Mucosa of descending colon (tissue), 3 donors: ENCODE measurements around the gene PROKR2. TPM values are rescaled to one million over a fixed set of nuclear protein-coding genes. Genes with fewer than 3 reads are reported as not detected.

Source experiments
- ATAC-seq: fragments of 200-7000 bp; cut with Tn5 transposase; one replicate; pipeline ENCODE4 v1.9.1; 2020; ENCODE audit warnings: mild to moderate bottlenecking, moderate library complexity
- DNase-seq, 3 donors: peaks; one replicate each; pipeline ENCODE4 v3.0.0-alpha.2; 2020
- H3K36me3 ChIP-seq: fragments of 200-600 bp; one replicate; pipeline ENCODE4 v1.8.0; 2021; ENCODE audit warnings: low read depth, mild to moderate bottlenecking
- H3K4me1 ChIP-seq: fragments of 200-600 bp; one replicate; pipeline ENCODE4 v1.8.0; 2021; ENCODE audit warnings: low read depth, mild to moderate bottlenecking
- H3K4me3 ChIP-seq: fragments of 200-600 bp; one replicate; pipeline ENCODE4 v1.8.0; 2021; ENCODE audit warnings: mild to moderate bottlenecking
- H3K9me3 ChIP-seq: fragments of 200-600 bp; one replicate; pipeline ENCODE4 v1.8.0; 2021; ENCODE audit warnings: mild to moderate bottlenecking
- CTCF ChIP-seq: fragments of 200-600 bp; IDR thresholded peaks from one replicate; pipeline ENCODE4 v1.8.0; 2022; ENCODE audit warnings: antibody characterized with exemption, mild to moderate bottlenecking
- intact Hi-C, 2 donors: fragments of 100-400 bp; cut with DNase I in 1 of 2; cut with micrococcal nuclease in 1 of 2; formaldehyde crosslinking; loops; one replicate each; pipeline versions ENCODE4 v1.11.0 to v1.11.1; 2022; cut with DNase I, micrococcal nuclease
- total RNA-seq, 3 donors: library from RNA; stranded (reverse); fragmentation: NEBNext Ultra II Directional in 2 of 3; extraction: Animal tissue kit (Norgen Biotek cat#: 25700) in 2 of 3; gene quantifications; one replicate each; pipeline versions ENCODE4 v1.2.1 to v1.2.4, GENCODE V29; 2021 to 2023
- donor health status: DM: no; HTN: no; CAD: no; lungs with moderate emphysema.
- donor health status: DM: no; HTN: no; CAD: no.
- donor health status: DM: no; HTN: yes; CAD: no.

The PROKR2 gene
- total RNA-seq, 3 donors from 2014 or later: not detected

DNA sequence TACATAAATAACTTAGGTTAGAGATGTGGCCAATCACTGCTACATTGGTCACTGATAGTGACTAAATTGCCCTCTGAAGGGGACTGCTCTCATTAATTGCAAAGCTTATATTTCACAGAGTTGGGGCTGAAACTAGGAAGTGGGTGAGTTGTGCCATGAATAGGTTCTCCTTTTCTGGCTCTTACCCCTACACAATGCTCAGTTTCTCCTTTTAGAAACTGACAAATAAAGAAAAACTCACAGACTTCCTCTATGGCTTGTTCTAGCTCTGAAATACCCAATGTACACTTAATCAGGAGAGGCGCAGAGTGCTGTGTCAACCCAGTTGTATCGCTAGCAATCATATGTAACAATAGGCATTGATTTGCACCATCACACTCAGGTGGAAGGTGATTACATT is 41.2 kb upstream of the PROKR2 start:
- Histone ChIP-seq H3K4me3 (no peak overlapping the region), H3K4me1 (no peaks in the 10 kb centered on the region), H3K9me3 (peaks cover 3% of the 10 kb centered on the region), H3K36me3 (no peaks in the 10 kb centered on the region)
- intact Hi-C loops: no loop called here
- ATAC-seq (no peak), DNase-seq (no peak)
- TF ChIP-seq CTCF: no peak

GRCh38 chr20:5356941-5357340 is 40.2 kb upstream of the PROKR2 start:
- DNase-seq (no peak), ATAC-seq (no peak)
- H3K4me1 ChIP-seq: no peaks in the 10 kb centered on the region
- TF ChIP-seq CTCF: no peak
- H3K9me3 ChIP-seq: peaks cover 3% of the 10 kb centered on the region
- H3K4me3 ChIP-seq: no peak overlapping the region
- H3K36me3 ChIP-seq: no peaks in the 10 kb centered on the region
- intact Hi-C loops: no loop called here

DNA sequence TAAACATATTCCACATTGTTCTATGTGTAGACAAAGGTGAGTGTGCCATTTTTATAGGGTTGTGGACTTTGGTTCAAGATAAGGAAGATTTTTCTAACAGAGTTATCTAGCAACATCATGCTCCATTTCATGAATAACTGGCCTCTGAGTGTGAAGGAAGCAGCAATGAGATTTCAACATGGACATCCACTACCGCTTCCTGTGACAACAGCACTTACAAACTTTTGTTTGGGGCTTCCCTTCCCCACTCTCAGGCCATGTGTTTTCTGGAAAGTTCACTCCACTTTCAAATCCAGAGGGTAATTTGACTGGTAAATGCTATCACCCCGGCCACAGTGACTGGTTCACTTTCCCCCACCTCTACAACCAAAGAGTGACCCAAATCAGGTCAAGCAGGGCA is 38.1 kb upstream of the PROKR2 start:
- peaks cover 3% of the 10 kb centered on the region for H3K9me3 ChIP-seq
- no peaks in the 10 kb centered on the region for H3K4me1 ChIP-seq
- ATAC-seq: peak; percentile 40
- intact Hi-C loops: no loop called here
- no peak overlapping the region for H3K4me3 ChIP-seq
- no peak for TF ChIP-seq CTCF
- H3K36me3 ChIP-seq: no peaks in the 10 kb centered on the region
- no peak for DNase-seq

DNA sequence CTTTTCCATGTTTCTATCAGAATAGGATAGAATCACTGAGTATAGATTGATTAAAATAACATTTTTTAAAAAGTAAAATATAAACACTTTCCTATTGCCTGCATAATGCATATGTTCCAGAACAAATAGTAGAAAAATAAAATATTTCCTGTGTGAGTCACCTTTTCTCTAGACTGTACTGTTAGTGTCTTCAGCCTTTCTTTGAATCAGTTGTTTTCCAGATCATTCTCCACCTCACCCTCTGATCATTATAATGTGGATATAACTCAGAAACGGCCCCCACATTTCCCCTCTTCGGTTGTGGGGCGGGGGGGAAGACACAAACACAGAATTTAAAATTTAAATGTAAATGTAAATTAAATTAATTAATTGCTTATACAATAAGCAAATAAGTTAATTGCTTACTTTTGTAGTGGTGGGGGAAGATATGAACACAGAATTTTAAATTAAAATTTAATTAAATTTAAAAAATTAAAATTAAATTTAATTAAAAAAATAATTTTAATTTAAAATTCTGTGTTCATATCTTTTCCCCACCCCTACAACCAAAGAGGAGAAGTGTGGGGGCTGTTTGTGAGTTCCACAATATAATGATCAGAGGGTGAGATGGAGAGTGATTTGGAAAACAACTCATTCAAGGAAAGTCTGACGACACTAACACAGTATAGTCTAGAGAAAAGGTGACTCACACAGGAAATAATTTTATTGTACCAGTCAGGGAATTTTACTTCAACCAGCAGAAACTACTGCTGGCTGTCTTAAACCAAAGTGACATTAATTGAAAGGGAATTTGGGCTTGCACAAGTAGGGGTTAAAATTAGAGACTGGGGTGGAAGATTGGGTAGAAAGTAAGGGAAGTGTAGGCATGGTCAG is 37.1 kb upstream of the PROKR2 start:
- Histone ChIP-seq H3K36me3 (no peaks in the 10 kb centered on the region), H3K4me1 (no peaks in the 10 kb centered on the region), H3K9me3 (no peaks in the 10 kb centered on the region), H3K4me3 (no peak overlapping the region)
- DNase-seq (no peak), ATAC-seq (peak; percentile 53)
- intact Hi-C loops: no loop called here
- no peak for TF ChIP-seq CTCF

DNA sequence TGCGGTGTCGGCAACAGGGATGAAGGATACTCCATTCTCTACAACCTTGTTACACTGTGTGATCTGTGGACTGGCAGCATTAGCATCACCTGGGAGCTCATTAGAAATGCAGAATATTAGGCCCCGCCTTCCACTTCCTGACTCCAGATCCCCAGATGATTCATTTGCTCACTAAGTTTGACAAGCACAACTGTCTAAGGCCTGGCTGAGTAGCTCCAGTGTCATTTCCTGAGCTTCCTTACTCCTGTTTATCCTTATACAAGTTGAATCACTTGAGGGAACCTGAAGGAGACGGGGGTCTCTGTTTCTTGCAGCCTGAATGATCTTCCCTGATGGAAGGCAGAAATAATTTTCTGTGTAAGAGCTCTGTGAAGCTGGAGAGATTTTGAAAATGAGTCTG is 32.7 kb upstream of the PROKR2 start:
- no peaks in the 10 kb centered on the region for H3K9me3 ChIP-seq
- H3K4me3 ChIP-seq: no peak overlapping the region
- TF ChIP-seq CTCF: no peak
- no peaks in the 10 kb centered on the region for H3K4me1 ChIP-seq
- H3K36me3 ChIP-seq: no peaks in the 10 kb centered on the region
- ATAC-seq (no peak), DNase-seq (no peak)
- intact Hi-C loops: no loop called here
